ENCODE measurements around the gene NCMAP.

Gene NCMAP

GRCh38 chr1:24562625-24563024 is 6.7 kb downstream of the NCMAP start:
- Histone ChIP-seq H4K12ac (ENCODE audit: low read depth, low read length) (no peak overlapping the region), H3K27me3 (ENCODE audit: insufficient read depth, low read length) (no peaks in the 10 kb centered on the region), H3K4me1 (ENCODE audit: control insufficient read depth in 1 of 2, insufficient read depth in 2 of 2, low read length in 2 of 2) (peaks cover 0 to 2% of the 10 kb centered on the region in 2 experiments), H2BK120ac (ENCODE audit: insufficient read depth, low read length, poor library complexity) (no peak overlapping the region), H3K79me1 (ENCODE audit: low read length) (no peaks in the 10 kb centered on the region), H3K18ac (ENCODE audit: low read length) (no peak overlapping the region), H3K9ac (ENCODE audit: low read length) (no peak overlapping the region), H2AFZ (ENCODE audit: insufficient read depth, low read length, poor library complexity) (no peak overlapping the region), H3K4me2 (ENCODE audit: low read length) (no peak overlapping the region), H3K4ac (ENCODE audit: low read depth, low read length) (no peak overlapping the region), H2BK12ac (ENCODE audit: low read length) (no peak overlapping the region), H3K9me3 (ENCODE audit: insufficient read depth, low read depth, low read length) (no peaks in the 10 kb centered on the region), H3K79me2 (ENCODE audit: control insufficient read depth, insufficient read depth, low read length, poor library complexity) (no peaks in the 10 kb centered on the region), H4K8ac (ENCODE audit: low read depth, low read length) (no peak overlapping the region), H3K27ac (ENCODE audit: low read depth, low read length) (no peak overlapping the region), H3K4me3 (ENCODE audit: low read depth, low read length) (no peak overlapping the region), H3K14ac (ENCODE audit: low read length) (no peak overlapping the region), H2BK5ac (ENCODE audit: low read depth, low read length, poor library complexity) (no peak overlapping the region), H3K23ac (ENCODE audit: low read length) (no peak overlapping the region), H3K36me3 (ENCODE audit: control insufficient read depth in 1 of 2, insufficient read depth in 2 of 2, low read length in 2 of 2) (no peaks in the 10 kb centered on the region), H2AK5ac (ENCODE audit: low read length) (no peak overlapping the region), H4K91ac (ENCODE audit: low read depth, low read length) (no peak overlapping the region)
- DNase-seq: no peak

DNA sequence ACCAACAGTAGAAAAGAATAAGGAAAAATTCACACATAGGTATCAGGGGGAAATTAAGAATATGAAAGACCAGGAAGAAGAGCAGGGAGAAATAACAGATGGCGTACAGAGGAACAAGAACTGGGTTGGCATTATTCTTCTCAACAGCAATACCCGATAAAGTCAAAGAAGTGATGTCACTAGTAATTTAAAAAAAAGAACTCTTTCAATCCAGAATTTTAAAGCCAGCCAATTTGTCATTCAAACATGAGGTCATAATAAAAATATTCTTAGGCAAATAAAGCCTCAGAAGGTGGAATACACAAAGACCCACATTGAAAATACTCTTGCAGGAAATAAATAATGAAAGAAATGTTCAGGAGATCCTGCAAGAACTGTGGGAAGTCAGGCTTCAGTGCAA is 8.8 kb downstream of the NCMAP start:
- Histone ChIP-seq H4K91ac (ENCODE audit: low read depth, low read length) (no peak overlapping the region), H3K4ac (ENCODE audit: low read depth, low read length) (no peak overlapping the region), H3K27ac (ENCODE audit: low read depth, low read length) (no peak overlapping the region), H3K9me3 (ENCODE audit: insufficient read depth, low read depth, low read length) (no peaks in the 10 kb centered on the region), H3K23ac (ENCODE audit: low read length) (no peak overlapping the region), H3K27me3 (ENCODE audit: insufficient read depth, low read length) (no peaks in the 10 kb centered on the region), H3K9ac (ENCODE audit: low read length) (no peak overlapping the region), H3K14ac (ENCODE audit: low read length) (no peak overlapping the region), H2AK5ac (ENCODE audit: low read length) (no peak overlapping the region), H2AFZ (ENCODE audit: insufficient read depth, low read length, poor library complexity) (no peak overlapping the region), H3K18ac (ENCODE audit: low read length) (no peak overlapping the region), H3K79me1 (ENCODE audit: low read length) (no peaks in the 10 kb centered on the region), H3K36me3 (ENCODE audit: control insufficient read depth in 1 of 2, insufficient read depth in 2 of 2, low read length in 2 of 2) (no peaks in the 10 kb centered on the region), H3K4me1 (ENCODE audit: control insufficient read depth in 1 of 2, insufficient read depth in 2 of 2, low read length in 2 of 2) (peaks cover 0 to 2% of the 10 kb centered on the region in 2 experiments), H3K4me2 (ENCODE audit: low read length) (no peak overlapping the region), H4K8ac (ENCODE audit: low read depth, low read length) (no peak overlapping the region), H3K4me3 (ENCODE audit: low read depth, low read length) (no peak overlapping the region), H4K12ac (ENCODE audit: low read depth, low read length) (no peak overlapping the region), H2BK12ac (ENCODE audit: low read length) (no peak overlapping the region), H2BK120ac (ENCODE audit: insufficient read depth, low read length, poor library complexity) (no peak overlapping the region), H2BK5ac (ENCODE audit: low read depth, low read length, poor library complexity) (no peak overlapping the region), H3K79me2 (ENCODE audit: control insufficient read depth, insufficient read depth, low read length, poor library complexity) (no peaks in the 10 kb centered on the region)
- no CpG with 5 or more reads among the region's 2 CpGs for WGBS (ENCODE audit: extremely low coverage, insufficient coverage, insufficient read length)
- no peak for DNase-seq

- no peak overlapping the region for H3K4me3 ChIP-seq (ENCODE audit: low read depth, low read length)
- no peak overlapping the region for H3K27ac ChIP-seq (ENCODE audit: low read depth, low read length)
- H3K4ac ChIP-seq (ENCODE audit: low read depth, low read length): no peak overlapping the region
- H3K4me2 ChIP-seq (ENCODE audit: low read length): no peak overlapping the region
- H3K79me1 ChIP-seq (ENCODE audit: low read length): no peaks in the 10 kb centered on the region
- no peak overlapping the region for H2BK5ac ChIP-seq (ENCODE audit: low read depth, low read length, poor library complexity)
- H3K9ac ChIP-seq (ENCODE audit: low read length): no peak overlapping the region
- no peak overlapping the region for H2AK5ac ChIP-seq (ENCODE audit: low read length)
- H3K9me3 ChIP-seq (ENCODE audit: insufficient read depth, low read depth, low read length): no peaks in the 10 kb centered on the region
- no peak overlapping the region for H3K14ac ChIP-seq (ENCODE audit: low read length)
- H3K79me2 ChIP-seq (ENCODE audit: control insufficient read depth, insufficient read depth, low read length, poor library complexity): no peaks in the 10 kb centered on the region
- H4K8ac ChIP-seq (ENCODE audit: low read depth, low read length): no peak overlapping the region
- no peak overlapping the region for H4K91ac ChIP-seq (ENCODE audit: low read depth, low read length)
- WGBS (ENCODE audit: extremely low coverage, insufficient coverage, insufficient read length): no CpG with 5 or more reads among the region's 3 CpGs
- no peaks in the 10 kb centered on the region for H3K36me3 ChIP-seq (ENCODE audit: control insufficient read depth in 1 of 2, insufficient read depth in 2 of 2, low read length in 2 of 2)
- DNase-seq: no peak
- no peak overlapping the region for H2AFZ ChIP-seq (ENCODE audit: insufficient read depth, low read length, poor library complexity)
- H2BK12ac ChIP-seq (ENCODE audit: low read length): no peak overlapping the region
- no peaks in the 10 kb centered on the region for H3K27me3 ChIP-seq (ENCODE audit: insufficient read depth, low read length)
- no peak overlapping the region for H3K18ac ChIP-seq (ENCODE audit: low read length)
- no peak overlapping the region for H4K12ac ChIP-seq (ENCODE audit: low read depth, low read length)
- no peak overlapping the region for H3K23ac ChIP-seq (ENCODE audit: low read length)
- H2BK120ac ChIP-seq (ENCODE audit: insufficient read depth, low read length, poor library complexity): no peak overlapping the region
- peaks cover 0 to 2% of the 10 kb centered on the region in 2 experiments for H3K4me1 ChIP-seq (ENCODE audit: control insufficient read depth in 1 of 2, insufficient read depth in 2 of 2, low read length in 2 of 2)
Observed at GRCh38 chr1:24566236-24566867, 10.5 kb downstream of the NCMAP start.

GRCh38 chr1:24567792-24568388 is 12.0 kb downstream of the NCMAP start:
- H3K79me1 ChIP-seq (ENCODE audit: low read length): no peaks in the 10 kb centered on the region
- WGBS (ENCODE audit: extremely low coverage, insufficient coverage, insufficient read length): no CpG with 5 or more reads among the region's 17 CpGs

More at GRCh38 chr1:24567792-24568388, 12.0 kb downstream of the NCMAP start:
- Histone ChIP-seq H3K79me2 (ENCODE audit: control insufficient read depth, insufficient read depth, low read length, poor library complexity) (no peaks in the 10 kb centered on the region), H3K4ac (ENCODE audit: low read depth, low read length) (no peak overlapping the region), H2BK12ac (ENCODE audit: low read length) (no peak overlapping the region), H2AK5ac (ENCODE audit: low read length) (no peak overlapping the region), H3K27me3 (ENCODE audit: insufficient read depth, low read length) (no peaks in the 10 kb centered on the region), H3K9me3 (ENCODE audit: insufficient read depth, low read depth, low read length) (no peaks in the 10 kb centered on the region), H4K91ac (ENCODE audit: low read depth, low read length) (no peak overlapping the region), H2BK120ac (ENCODE audit: insufficient read depth, low read length, poor library complexity) (no peak overlapping the region), H3K14ac (ENCODE audit: low read length) (no peak overlapping the region), H3K18ac (ENCODE audit: low read length) (no peak overlapping the region), H3K36me3 (ENCODE audit: control insufficient read depth in 1 of 2, insufficient read depth in 2 of 2, low read length in 2 of 2) (no peaks in the 10 kb centered on the region), H2BK5ac (ENCODE audit: low read depth, low read length, poor library complexity) (no peak overlapping the region), H3K23ac (ENCODE audit: low read length) (no peak overlapping the region), H3K4me3 (ENCODE audit: low read depth, low read length) (no peak overlapping the region), H3K4me2 (ENCODE audit: low read length) (no peak overlapping the region), H3K9ac (ENCODE audit: low read length) (no peak overlapping the region), H4K8ac (ENCODE audit: low read depth, low read length) (no peak overlapping the region), H3K4me1 (ENCODE audit: control insufficient read depth in 1 of 2, insufficient read depth in 2 of 2, low read length in 2 of 2) (peaks cover 0 to 2% of the 10 kb centered on the region in 2 experiments), H3K27ac (ENCODE audit: low read depth, low read length) (no peak overlapping the region), H2AFZ (ENCODE audit: insufficient read depth, low read length, poor library complexity) (no peak overlapping the region), H4K12ac (ENCODE audit: low read depth, low read length) (no peak overlapping the region)
- peak; percentile 90 for DNase-seq

Measured in trophoblast cell (in vitro differentiated cells and primary cell).